A549 treated with dexamethasone at 1 μM for 4 hours (cell line): Measurements from ENCODE around the gene TFB2M. TPM values are rescaled to one million over a fixed set of nuclear protein-coding genes. Genes with fewer than 3 reads are reported as not detected.

Source experiments
- total RNA-seq: library from RNA; stranded (reverse); fragments of 200-300 nt; extraction: Qiagen RNA extraction; gene quantifications from 5 replicates; pipeline ENCODE4 v1.2.3, GENCODE V29; 2022

The TFB2M gene
- 31.4 to 36.8 TPM (median 35.6 TPM) in 5 replicates for total RNA-seq

GRCh38 chr1:246566128-246566812, at the start of gene TFB2M, which contains the start of gene CNST:
Gene TFB2M (minus strand): TSS chr1:246566261. CDS start chr1:246566138, 123 bp downstream.
Gene CNST (plus strand): TSS chr1:246566456. CDS start chr1:246591563, 25,107 bp downstream.

GRCh38 chr1:246506674-246507481, 59.2 kb downstream of the TFB2M start, which contains the start of gene SMYD3:
Gene SMYD3 (minus strand): TSS chr1:246507279.

Other genes with a start within 250 kb of the TFB2M start
- gene SMYD3, start 59.0 kb downstream of the TFB2M start, total RNA-seq = 13.5 to 15.0 TPM (median 14.4 TPM) in 5 replicates
- gene CNST, start 195 bp upstream of the TFB2M start, total RNA-seq = 6.6 to 9.0 TPM (median 8.5 TPM) in 5 replicates
- 45.9 to 49.2 TPM (median 47.9 TPM) in 5 replicates for gene SCCPDH, start 158.1 kb upstream of the TFB2M start, total RNA-seq